GM12878 (cell line): ENCODE measurements around the gene C1QB. TPM values are rescaled to one million over a fixed set of nuclear protein-coding genes. Genes with fewer than 3 reads are reported as not detected.

Experiments
- ATAC-seq: fragments of 200-7000 bp; cut with Tn5 transposase; 3 replicates; pipeline ENCODE4 v1.9.1; 2020; ENCODE audit warnings: mild to moderate bottlenecking, moderate library complexity
- BruUV-seq: library from RNA; stranded (reverse); fragments of 400-500 nt; replicated peaks from 2 replicates; lab custom pipeline; 2021; lab: Mats Ljungman, UMichigan
- CTCF ChIA-PET: fragments of 300-600 bp; sonication (Branson Sonifier 250); formaldehyde crosslinking; extraction: SDS; loops from one replicate; lab custom pipeline; 2021; ENCODE audit warnings: inconsistent platforms; lab: Yijun Ruan, JAX
- POLR2A ChIA-PET: fragments of 350-600 bp; formaldehyde crosslinking; extraction: SDS; loops from one replicate; lab custom pipeline; 2021; ENCODE audit warnings: inconsistent platforms; lab: Charles Lee
- RAD21 ChIA-PET: fragments of 300-600 bp; sonication (Branson Sonifier 250); formaldehyde crosslinking; loops from one replicate; lab custom pipeline; 2023; ENCODE audit warnings: antibody characterized with exemption; ENCODE audit not compliant: unreplicated experiment; lab: Charles Lee
- SMC1A ChIA-PET: fragments of 300-600 bp; sonication (Branson Sonifier 250); formaldehyde crosslinking; loops from one replicate; lab custom pipeline; 2023; ENCODE audit not compliant: unreplicated experiment, uncharacterized antibody; lab: Charles Lee
- DNase-seq: peaks from one replicate; pipeline ENCODE4 v3.0.0-alpha.2; 2011; ENCODE audit warnings: low read depth, low spot score
- FAIRE-seq: peaks from 3 replicates; lab custom pipeline; 2011; peaks lifted over from hg19 to GRCh38; lab: Jason Lieb, UNC
- H2AFZ ChIP-seq: 2 replicates; pipeline ENCODE4 v1.6.0; 2011; ENCODE audit warnings: low read depth, low read length, control low read depth; ENCODE audit not compliant: control insufficient read depth
- H3K27ac ChIP-seq: 2 replicates; pipeline ENCODE4 v1.5.1; 2011; ENCODE audit warnings: control low read depth; ENCODE audit not compliant: control insufficient read depth, insufficient read depth
- H3K27me3 ChIP-seq, 2 experiments: replicated peaks in 1 of 2; 2 replicates each; pipeline versions ENCODE4 v1.6.0 to v1.6.1; 2011; ENCODE audit warnings: low read length in 1 of 2; ENCODE audit not compliant: control insufficient read depth in 2 of 2, insufficient read depth in 2 of 2
- H3K36me3 ChIP-seq, 2 experiments: 2 replicates each; pipeline ENCODE4 v1.5.1; 2011; ENCODE audit warnings: low read length in 1 of 2; ENCODE audit not compliant: control insufficient read depth in 2 of 2, insufficient read depth in 2 of 2
- H3K4me1 ChIP-seq: 2 replicates; pipeline ENCODE4 v1.6.1; 2011; ENCODE audit warnings: mild to moderate bottlenecking, low read length, moderate library complexity, mixed read lengths; ENCODE audit not compliant: control insufficient read depth, insufficient read depth
- H3K4me2 ChIP-seq: 2 replicates; pipeline ENCODE4 v1.6.0; 2011; ENCODE audit warnings: control low read depth; ENCODE audit not compliant: control insufficient read depth, insufficient read depth
- H3K4me3 ChIP-seq: fragments of 200-600 bp; sonication (generic); 2 replicates; pipeline ENCODE4 v1.5.1; 2016
- H3K79me2 ChIP-seq: 2 replicates; pipeline ENCODE4 v1.6.0; 2011; ENCODE audit warnings: low read length; ENCODE audit not compliant: control insufficient read depth, insufficient read depth
- H3K9ac ChIP-seq: 2 replicates; pipeline ENCODE4 v1.8.0; 2011; ENCODE audit warnings: low read length, control low read depth, mixed read lengths; ENCODE audit not compliant: control insufficient read depth, insufficient read depth
- H3K9me3 ChIP-seq: replicated peaks from 3 replicates; pipeline ENCODE4 v1.5.1; 2011; ENCODE audit warnings: mild to moderate bottlenecking, low read length; ENCODE audit not compliant: control insufficient read depth, insufficient read depth
- H4K20me1 ChIP-seq: 2 replicates; pipeline ENCODE4 v1.6.0; 2011; ENCODE audit not compliant: control insufficient read depth, insufficient read depth
- BMI1 ChIP-seq: fragments of 450-650 bp; IDR thresholded peaks from 2 replicates; pipeline ENCODE4 v1.6.1; 2016; ENCODE audit warnings: mild to moderate bottlenecking, moderate library complexity, borderline replicate concordance
- E4F1 ChIP-seq: fragments of 450-650 bp; IDR thresholded peaks from 2 replicates; pipeline ENCODE4 v1.6.1; 2018; ENCODE audit warnings: borderline replicate concordance, mild to moderate bottlenecking; ENCODE audit not compliant: partially characterized antibody
- EP300 ChIP-seq, 2 experiments: fragments of 150-350 bp in 1 of 2; IDR thresholded peaks; 2 replicates each; pipeline ENCODE4 v1.6.1; 2011 to 2012; ENCODE audit warnings: low read depth in 2 of 2, low read length in 2 of 2, borderline replicate concordance in 1 of 2, improper control_type of control experiment in 1 of 2, inconsistent platforms in 1 of 2; ENCODE audit not compliant: control insufficient read depth in 1 of 2
- FOS ChIP-seq: IDR thresholded peaks from 3 replicates; pipeline ENCODE4 v1.6.1; 2011; ENCODE audit warnings: borderline replicate concordance; ENCODE audit not compliant: insufficient read length; ENCODE audit errors: extremely low read depth
- KAT2A ChIP-seq: conservative IDR thresholded peaks from 2 replicates; pipeline ENCODE4 v1.6.1; 2011; ENCODE audit warnings: low read depth, low read length; ENCODE audit not compliant: control insufficient read depth
- KDM1A ChIP-seq: fragments of 200-600 bp; sonication (generic); IDR thresholded peaks from 2 replicates; pipeline ENCODE4 v1.6.1; 2016; ENCODE audit warnings: borderline replicate concordance
- MLLT1 ChIP-seq: fragments of 450-650 bp; IDR thresholded peaks from 2 replicates; pipeline ENCODE4 v1.6.1; 2016; ENCODE audit warnings: mild to moderate bottlenecking
- NFYA ChIP-seq: IDR thresholded peaks from 2 replicates; pipeline ENCODE4 v1.6.1; 2011; ENCODE audit warnings: low read depth, mild to moderate bottlenecking, low read length, improper control_type of control experiment, borderline replicate concordance
- NR2C2 ChIP-seq: IDR thresholded peaks from 2 replicates; pipeline ENCODE4 v1.6.1; 2011; ENCODE audit warnings: borderline replicate concordance, low read depth; ENCODE audit not compliant: control insufficient read depth, insufficient read length
- RAD51 ChIP-seq: fragments of 450-650 bp; IDR thresholded peaks from 2 replicates; pipeline ENCODE4 v1.6.1; 2016; ENCODE audit warnings: moderate library complexity, mild to moderate bottlenecking, inconsistent platforms
- RCOR1 ChIP-seq: conservative IDR thresholded peaks from 2 replicates; pipeline ENCODE4 v1.6.1; 2012; ENCODE audit warnings: low read depth, low read length, improper control_type of control experiment
- SREBF2 ChIP-seq: IDR thresholded peaks from 2 replicates; pipeline ENCODE4 v1.6.1; 2012; ENCODE audit warnings: mild to moderate bottlenecking, low read length
- ZBTB4 ChIP-seq: fragments of 450-650 bp; formaldehyde crosslinking; IDR thresholded peaks from 2 replicates; pipeline ENCODE4 v1.4.0; 2022; ENCODE audit warnings: mild to moderate bottlenecking, moderate library complexity
- ZNF24 ChIP-seq: fragments of 450-650 bp; IDR thresholded peaks from 2 replicates; pipeline ENCODE4 v1.6.1; 2017; ENCODE audit warnings: antibody characterized with exemption, mild to moderate bottlenecking
- ZSCAN29 ChIP-seq: fragments of 450-650 bp; IDR thresholded peaks from 2 replicates; pipeline ENCODE4 v1.6.1; 2017; ENCODE audit warnings: mild to moderate bottlenecking, moderate library complexity
- WGBS: methylation state at CpG from one replicate; pipeline ENCODE4 v1.1.6; 2016; ENCODE audit warnings: low lambda C conversion rate; ENCODE audit not compliant: insufficient replicate concordance, insufficient coverage; ENCODE audit errors: missing lambda C conversion rate; 5-methylcytosine and 5-hydroxymethylcytosine counted together
- in situ Hi-C: fragments of 300-500 bp; cut with MboI; formaldehyde crosslinking; loops from 9 replicates; pipeline ENCODE4 v1.14.3; 2018; ENCODE audit warnings: mixed read lengths
- intact Hi-C: fragments of 100-400 bp; cut with micrococcal nuclease; formaldehyde crosslinking; loops from one replicate; pipeline ENCODE4 v1.14.2; 2022; ENCODE audit not compliant: unreplicated experiment
- polyA plus RNA-seq, 11 experiments: library from polyadenylated mRNA; depleted of rRNA in 4 of 11; unstranded in 6 of 11; stranded (reverse) in 5 of 11; fragments of >200 nt; fragmentation: Nextera tagmentation in 4 of 11; fragmentation: Illumina TruSeq in 1 of 11; extraction: Ambion mirVana in 4 of 11; extraction: Trizol in 1 of 11; gene quantifications; 1 replicate in 1 of 11; 2 replicates in 10 of 11; pipeline versions ENCODE4 v1.2.1 to v1.2.3, GENCODE V29; 2011 to 2016; ENCODE audit warnings: inconsistent platforms in 2 of 11, missing spikeins in 2 of 11, low read depth in 1 of 11
- total RNA-seq, 4 experiments: library from RNA; depleted of rRNA in 3 of 4; stranded (reverse); fragments of >200 nt in 3 of 4; fragmentation: Illumina TruSeq in 1 of 4; extraction: Trizol in 1 of 4; gene quantifications; 2 replicates each; pipeline versions ENCODE4 v1.2.1 to v1.2.3, GENCODE V29; 2013 to 2021

Gene C1QB
- total and polyA plus RNA-seq, 10 of the 15 experiments (the other 5 are each of a cell fraction or from before 2014, with no cell fraction given), result 0.62 TPM; not detected in 9

DNA sequence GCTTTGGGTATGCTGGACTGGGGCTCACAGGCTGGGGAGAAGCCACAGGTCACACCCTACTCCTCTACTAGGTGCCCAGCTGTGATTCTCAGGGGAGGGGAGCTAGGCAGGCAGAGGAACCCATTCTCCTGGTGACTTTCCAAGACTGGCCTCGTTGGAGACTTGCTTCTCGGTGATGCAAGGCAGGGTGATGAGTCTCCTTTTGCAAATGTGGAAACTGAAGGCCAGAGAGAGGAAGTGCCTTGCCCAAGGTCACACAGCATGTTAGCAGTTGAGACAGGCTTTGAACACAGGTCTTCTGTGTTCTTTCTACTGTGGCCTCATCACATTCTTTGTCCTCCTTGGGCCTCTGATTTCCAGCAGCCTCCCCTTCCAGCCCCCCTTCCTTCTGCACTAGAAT, 37.1 kb upstream of the C1QB start (continued):
- TF ChIP-seq MLLT1 (no peak), KAT2A (no peak), ZNF24 (no peak), KDM1A (no peak), FOS (no peak), RAD51 (no peak)

- Histone ChIP-seq H4K20me1 (no peaks in the 10 kb centered on the region; the same call in 1 of the 2 replicates), H3K9me3 (no peaks in the 10 kb centered on the region), H3K79me2 (no peaks in the 10 kb centered on the region), H2AFZ (no peak overlapping the region), H3K4me2 (no peak overlapping the region), H3K36me3 (no peaks in the 10 kb centered on the region), H3K27me3 (peaks cover 0 to 3% of the 10 kb centered on the region in 2 experiments; a peak in 3 of 4 replicates), H3K27ac (no peak overlapping the region), H3K9ac (no peak overlapping the region), H3K4me3 (no peak overlapping the region), H3K4me1 (no peaks in the 10 kb centered on the region)
- ChIA-PET POLR2A (no interaction called here), CTCF (no interaction called here), RAD21 (no interaction called here), SMC1A (no interaction called here)
- BruUV-seq, result no TSS peak
- under 1% methylated on average over 11 of the region's 11 CpGs for WGBS
- intact Hi-C loops, result no loop called here
- no peak for ATAC-seq
- in situ Hi-C loops, result no loop called here
- FAIRE-seq, result no peak
- DNase-seq, result no peak
- TF ChIP-seq SREBF2 (no peak), ZBTB4 (no peak), NR2C2 (no peak), ZSCAN29 (no peak), E4F1 (no peak), NFYA (no peak), KAT2A (no peak), EP300 (IDR thresholded peaks at IDR 0.05; ENCODE audit: borderline replicate concordance in 1 of 2, control insufficient read depth in 1 of 2, low read depth in 2 of 2, low read length in 2 of 2) (no peak), RCOR1 (no peak), BMI1 (no peak)
Measured at GRCh38 chr1:22616571-22616970, 36.5 kb upstream of the C1QB start.
